NCI-H1105 treated with DMSO at 0.1 percent for 48 hours (cell line): ENCODE data around the gene SASH1.
"Not testable (repeated sequence)": the region's sequence is repeated elsewhere in the genome, so short reads cannot be mapped to it uniquely, and the experiment has no call there.

Source experiments
- DNase-seq: peaks from one replicate; lab custom pipeline; 2025; lab: John Stamatoyannopoulos, UW

SASH1 gene

GRCh38 chr6:148585641-148586040 is 243.0 kb downstream of the SASH1 start:
- not testable (repeated sequence) for DNase-seq

- DNase-seq = no peak
These were observed 248.2 kb downstream of the SASH1 start for GRCh38 chr6:148590883-148591282.

GRCh38 chr6:148591656-148592055 is 249.0 kb downstream of the SASH1 start:
- DNase-seq = no peak

DNA sequence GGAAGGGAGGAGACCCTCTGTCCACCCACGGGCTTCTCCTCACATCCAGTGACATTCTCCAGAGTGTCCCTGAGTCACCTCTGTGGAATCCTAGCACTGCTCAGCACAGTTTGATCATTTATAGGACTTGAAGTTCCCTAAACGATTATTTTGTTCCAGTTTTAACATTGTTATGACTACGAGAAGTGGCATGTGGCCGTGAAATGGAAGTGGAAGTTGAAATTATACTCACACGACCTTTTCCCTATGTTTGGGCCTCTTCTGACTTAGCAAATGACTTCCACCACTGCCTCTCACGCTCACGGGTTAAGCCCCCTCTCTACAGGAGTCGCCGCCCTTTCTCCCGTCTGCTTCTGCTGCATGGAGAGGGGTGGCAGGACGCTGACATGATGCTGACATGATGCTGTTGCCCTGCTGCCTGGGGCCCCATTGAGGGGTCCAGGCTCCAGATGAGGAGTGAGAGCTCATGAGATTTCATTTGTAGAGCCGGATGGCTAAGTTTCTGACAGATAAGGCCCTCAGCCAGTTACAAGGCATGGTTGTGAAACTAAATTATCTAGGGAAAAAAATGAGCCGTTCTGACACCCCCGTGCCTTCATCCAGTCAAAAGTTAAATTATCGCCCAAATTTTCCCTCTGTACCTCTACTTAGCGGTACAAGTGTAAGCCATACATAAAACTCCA is 250.6 kb downstream of the SASH1 start:
- DNase-seq = no peak

- DNase-seq = no peak
These were observed 251.2 kb downstream of the SASH1 start for GRCh38 chr6:148593813-148594170.

- no peak for DNase-seq
These were observed 252.9 kb downstream of the SASH1 start for GRCh38 chr6:148595550-148595949.

GRCh38 chr6:148596891-148597455 is 254.3 kb downstream of the SASH1 start:
- DNase-seq = no peak

GRCh38 chr6:148598724-148599123 is 256.1 kb downstream of the SASH1 start:
- no peak for DNase-seq

DNA sequence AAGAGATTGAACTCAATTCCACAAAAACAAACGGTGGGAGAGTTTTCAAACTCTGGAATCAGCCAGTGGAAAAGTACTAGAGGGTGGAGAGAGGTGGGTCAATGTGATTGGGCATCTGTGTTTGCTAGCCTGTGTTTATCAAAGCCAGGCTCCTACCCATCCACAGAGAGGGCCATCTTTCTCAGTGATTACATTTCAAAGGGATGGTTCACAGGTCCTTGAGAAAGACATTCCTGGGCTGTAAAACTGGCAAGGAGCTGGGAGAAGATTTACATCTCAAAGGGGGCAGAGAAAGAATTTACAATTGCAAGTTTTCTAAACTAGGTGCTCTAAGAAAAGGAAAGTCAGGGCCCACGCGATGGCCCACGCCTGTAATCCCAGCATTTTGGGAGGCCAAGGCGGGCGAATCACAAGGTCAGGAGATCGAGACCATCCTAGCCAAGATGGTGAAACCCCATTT is 257.4 kb downstream of the SASH1 start:
- DNase-seq = no peak
